Breast epithelium (tissue), 3 donors: ENCODE measurements around the gene ANGEL1.

ENCODE experiments used
- CTCF ChIP-seq, 3 donors: fragments of 450-650 bp; IDR thresholded peaks; one replicate each; pipeline ENCODE4 v1.5.1; 2016 to 2017; ENCODE audit warnings: antibody characterized with exemption in 3 of 3, mild to moderate bottlenecking in 3 of 3, moderate library complexity in 3 of 3
- POLR2A ChIP-seq: fragments of 450-650 bp; IDR thresholded peaks from one replicate; pipeline ENCODE4 v1.6.1; 2016; ENCODE audit warnings: antibody characterized with exemption, mild to moderate bottlenecking, moderate library complexity
- POLR2AphosphoS5 ChIP-seq, 3 donors: sonication (generic); formaldehyde crosslinking; IDR thresholded peaks; one replicate each; pipeline ENCODE4 v1.6.1; 2017; ENCODE audit warnings: antibody characterized with exemption in 3 of 3

GRCh38 chr14:76808011-76808410, 4.7 kb downstream of the ANGEL1 start:
- no peak for TF ChIP-seq POLR2AphosphoS5 (IDR thresholded peaks at IDR 0.05)
- no peak for TF ChIP-seq CTCF (IDR thresholded peaks at IDR 0.05)
- no peak for TF ChIP-seq POLR2A
